ENCODE data around the gene CCDC78. TPM values are rescaled to one million over a fixed set of nuclear protein-coding genes. Genes with fewer than 3 reads are reported as not detected.

CCDC78 gene
- total RNA-seq, 4 donors from 2014 or later: 0.13 TPM; not detected in 3

- peak; percentile 85 for ATAC-seq
- H3K4me1 ChIP-seq: peaks cover 0 to 77% (median 51%) of the 10 kb centered on the region in 3 donors
- WGBS, 2 donors (ENCODE audit: low coverage in 1 of 2): no CpG with 5 or more reads among the region's 91 CpGs
- H3K9me3 ChIP-seq: no peaks in the 10 kb centered on the region
- H3K27ac ChIP-seq: peak within 1 kb of the TSS; percentile 41 to 88 (median 82)
- H3K4me3 ChIP-seq: peak within 1 kb of the TSS; percentile 47 to 81
- peak in 1 of 4 experiments; percentile 5 for TF ChIP-seq CTCF (IDR thresholded peaks at IDR 0.05)
- no peak for TF ChIP-seq EP300 (IDR thresholded peaks at IDR 0.05)
- TF ChIP-seq POLR2A (IDR thresholded peaks at IDR 0.05): peak; percentile 70 to 72
- TF ChIP-seq POLR2AphosphoS5 (IDR thresholded peaks at IDR 0.05): peak; percentile 73
- H3K27me3 ChIP-seq: no peaks in the 10 kb centered on the region
- H3K36me3 ChIP-seq: peaks cover 0 to 46% of the 10 kb centered on the region in 2 donors
Measured at GRCh38 chr16:684071-684794, 42.0 kb downstream of the CCDC78 start, which contains the start of gene JMJD8. TSS of gene JMJD8 (minus strand) at chr16:684334. CDS start at chr16:684319, 15 bp downstream.

GRCh38 chr16:683396-684070 is 42.7 kb downstream of the CCDC78 start:
- H3K9me3 ChIP-seq: no peaks in the 10 kb centered on the region
- WGBS, 2 donors (ENCODE audit: low coverage in 1 of 2): 59% methylated on average over 7 of the region's 57 CpGs; no CpG with 5 or more reads in 1 of the 2 donors
- H3K4me1 ChIP-seq: peaks cover 0 to 77% (median 47%) of the 10 kb centered on the region in 3 donors
- H3K27me3 ChIP-seq: no peaks in the 10 kb centered on the region
- ATAC-seq: no peak
- TF ChIP-seq EP300 (IDR thresholded peaks at IDR 0.05) (no peak), POLR2AphosphoS5 (IDR thresholded peaks at IDR 0.05) (peak; percentile 3), POLR2A (IDR thresholded peaks at IDR 0.05) (no peak)
- peaks cover 0 to 46% of the 10 kb centered on the region in 2 donors for H3K36me3 ChIP-seq
- H3K27ac ChIP-seq: peak overlapping the region in 3 of 4 donors; percentile 79 to 88 (median 86)
- H3K4me3 ChIP-seq: peak overlapping the region; percentile 47 to 81

GRCh38 chr16:682493-683395 is 43.5 kb downstream of the CCDC78 start:
- 76 to 81% methylated on average over 5 to 8 of the region's 36 CpGs for WGBS, 2 donors (ENCODE audit: low coverage in 1 of 2)
- peak overlapping the region in 1 of 4 donors; percentile 86 for H3K27ac ChIP-seq
- H3K36me3 ChIP-seq: peaks cover 0 to 40% of the 10 kb centered on the region in 2 donors
- ATAC-seq: no peak
- H3K4me1 ChIP-seq: peaks cover 0 to 72% (median 45%) of the 10 kb centered on the region in 3 donors
- H3K9me3 ChIP-seq: no peaks in the 10 kb centered on the region
- no peaks in the 10 kb centered on the region for H3K27me3 ChIP-seq
- TF ChIP-seq CTCF (IDR thresholded peaks at IDR 0.05): no peak
- TF ChIP-seq EP300 (IDR thresholded peaks at IDR 0.05): no peak
- H3K4me3 ChIP-seq: peak overlapping the region in 1 of 2 donors; percentile 81

- no peak for ATAC-seq
- 78 to 100% methylated on average over 1 to 3 of the region's 28 CpGs for WGBS, 2 donors (ENCODE audit: low coverage in 1 of 2)
- peaks cover 0 to 72% (median 45%) of the 10 kb centered on the region in 3 donors for H3K4me1 ChIP-seq
Measured at GRCh38 chr16:681746-682427, 44.4 kb downstream of the CCDC78 start.

More at GRCh38 chr16:681746-682427, 44.4 kb downstream of the CCDC78 start:
- peak overlapping the region in 1 of 2 donors; percentile 97 for H3K4me3 ChIP-seq
- peaks cover 0 to 31% of the 10 kb centered on the region in 2 donors for H3K36me3 ChIP-seq
- no peaks in the 10 kb centered on the region for H3K9me3 ChIP-seq
- TF ChIP-seq EP300 (IDR thresholded peaks at IDR 0.05): no peak
- no peak for TF ChIP-seq CTCF (IDR thresholded peaks at IDR 0.05)
- TF ChIP-seq POLR2A (IDR thresholded peaks at IDR 0.05): no peak
- TF ChIP-seq POLR2AphosphoS5 (IDR thresholded peaks at IDR 0.05): no peak
- peaks cover 8% of the 10 kb centered on the region for H3K27me3 ChIP-seq
- no peak overlapping the region for H3K27ac ChIP-seq
